ENCODE measurements around the gene SAP30.

DNA sequence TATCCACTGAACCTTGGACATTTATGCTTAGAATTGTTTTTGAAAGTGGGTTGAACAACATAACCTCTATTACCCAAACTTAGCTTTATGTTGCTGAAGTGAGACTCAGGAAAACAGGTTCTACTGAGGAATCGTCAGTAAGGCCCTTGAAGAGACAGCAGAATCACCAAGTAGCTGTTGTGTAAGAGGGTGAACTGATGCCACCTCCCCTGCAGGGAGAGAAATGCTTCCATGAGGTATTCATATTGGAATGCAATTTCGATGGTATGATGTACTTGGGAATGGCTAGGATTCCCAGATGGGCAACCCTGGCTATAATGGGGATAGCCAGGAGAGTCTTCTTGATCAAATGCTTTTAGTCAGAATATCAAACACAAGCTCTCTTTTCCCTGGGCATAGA lies 32.3 kb downstream of the SAP30 start:
- TF ChIP-seq, protein P1, sequence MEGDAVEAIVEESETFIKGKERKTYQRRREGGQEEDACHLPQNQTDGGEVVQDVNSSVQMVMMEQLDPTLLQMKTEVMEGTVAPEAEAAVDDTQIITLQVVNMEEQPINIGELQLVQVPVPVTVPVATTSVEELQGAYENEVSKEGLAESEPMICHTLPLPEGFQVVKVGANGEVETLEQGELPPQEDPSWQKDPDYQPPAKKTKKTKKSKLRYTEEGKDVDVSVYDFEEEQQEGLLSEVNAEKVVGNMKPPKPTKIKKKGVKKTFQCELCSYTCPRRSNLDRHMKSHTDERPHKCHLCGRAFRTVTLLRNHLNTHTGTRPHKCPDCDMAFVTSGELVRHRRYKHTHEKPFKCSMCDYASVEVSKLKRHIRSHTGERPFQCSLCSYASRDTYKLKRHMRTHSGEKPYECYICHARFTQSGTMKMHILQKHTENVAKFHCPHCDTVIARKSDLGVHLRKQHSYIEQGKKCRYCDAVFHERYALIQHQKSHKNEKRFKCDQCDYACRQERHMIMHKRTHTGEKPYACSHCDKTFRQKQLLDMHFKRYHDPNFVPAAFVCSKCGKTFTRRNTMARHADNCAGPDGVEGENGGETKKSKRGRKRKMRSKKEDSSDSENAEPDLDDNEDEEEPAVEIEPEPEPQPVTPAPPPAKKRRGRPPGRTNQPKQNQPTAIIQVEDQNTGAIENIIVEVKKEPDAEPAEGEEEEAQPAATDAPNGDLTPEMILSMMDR (IDR thresholded peaks at IDR 0.05; ENCODE audit: borderline replicate concordance, extremely low read depth, low read length, poor library complexity, severe bottlenecking), result no peak
- TF ChIP-seq EZH2 (IDR thresholded peaks at IDR 0.05; ENCODE audit: borderline replicate concordance, low read depth, low read length, severe bottlenecking), result no peak

Measured in DND-41 (cell line).